ENCODE results near the gene CANT1. TPM values are rescaled to one million over a fixed set of nuclear protein-coding genes. Genes with fewer than 3 reads are reported as not detected.

CANT1 gene
- total and polyA plus RNA-seq, 3 donors from 2014 or later = 60.6 to 80.5 (median 64.1) TPM

DNA sequence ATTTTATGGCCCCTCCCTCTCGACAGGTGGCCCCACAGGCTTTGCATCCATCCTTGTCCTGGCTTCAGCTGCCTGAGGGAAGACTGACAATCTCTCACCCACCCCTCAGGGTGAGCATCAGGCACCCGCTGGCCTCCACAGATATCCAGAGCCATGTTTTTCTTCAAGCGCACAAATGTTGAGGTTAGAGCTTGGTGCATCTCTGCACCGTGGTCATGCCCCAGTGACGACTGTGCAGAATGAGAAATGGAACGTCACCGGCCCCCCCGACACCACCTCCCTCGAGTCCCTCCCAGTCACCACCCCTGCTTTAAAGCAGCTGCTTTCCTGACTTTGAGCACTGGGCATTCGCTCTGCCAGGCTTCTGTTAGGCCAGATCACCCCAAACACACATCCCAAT, 64.6 kb downstream of the CANT1 start:
- no peaks in the 10 kb centered on the region for H3K27me3 ChIP-seq
- no peak overlapping the region for H3K27ac ChIP-seq
- H3K4me1 ChIP-seq = peaks cover 22% of the 10 kb centered on the region
- no peak for TF ChIP-seq POLR2A (IDR thresholded peaks at IDR 0.05)
- TF ChIP-seq, protein P1, sequence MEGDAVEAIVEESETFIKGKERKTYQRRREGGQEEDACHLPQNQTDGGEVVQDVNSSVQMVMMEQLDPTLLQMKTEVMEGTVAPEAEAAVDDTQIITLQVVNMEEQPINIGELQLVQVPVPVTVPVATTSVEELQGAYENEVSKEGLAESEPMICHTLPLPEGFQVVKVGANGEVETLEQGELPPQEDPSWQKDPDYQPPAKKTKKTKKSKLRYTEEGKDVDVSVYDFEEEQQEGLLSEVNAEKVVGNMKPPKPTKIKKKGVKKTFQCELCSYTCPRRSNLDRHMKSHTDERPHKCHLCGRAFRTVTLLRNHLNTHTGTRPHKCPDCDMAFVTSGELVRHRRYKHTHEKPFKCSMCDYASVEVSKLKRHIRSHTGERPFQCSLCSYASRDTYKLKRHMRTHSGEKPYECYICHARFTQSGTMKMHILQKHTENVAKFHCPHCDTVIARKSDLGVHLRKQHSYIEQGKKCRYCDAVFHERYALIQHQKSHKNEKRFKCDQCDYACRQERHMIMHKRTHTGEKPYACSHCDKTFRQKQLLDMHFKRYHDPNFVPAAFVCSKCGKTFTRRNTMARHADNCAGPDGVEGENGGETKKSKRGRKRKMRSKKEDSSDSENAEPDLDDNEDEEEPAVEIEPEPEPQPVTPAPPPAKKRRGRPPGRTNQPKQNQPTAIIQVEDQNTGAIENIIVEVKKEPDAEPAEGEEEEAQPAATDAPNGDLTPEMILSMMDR (IDR thresholded peaks at IDR 0.05) = no peak
- 77 to 80% methylated on average over 8 to 10 of the region's 10 CpGs for WGBS, 2 donors
- no peak for DNase-seq
- no peaks in the 10 kb centered on the region for H3K9me3 ChIP-seq
- no peaks in the 10 kb centered on the region for H3K36me3 ChIP-seq (ENCODE audit: low read depth, missing control alignments)
- intact Hi-C loops (cut with DNase I; ENCODE audit: low total_unique reads) = no loop called here
- no peak overlapping the region for H3K4me3 ChIP-seq

DNA sequence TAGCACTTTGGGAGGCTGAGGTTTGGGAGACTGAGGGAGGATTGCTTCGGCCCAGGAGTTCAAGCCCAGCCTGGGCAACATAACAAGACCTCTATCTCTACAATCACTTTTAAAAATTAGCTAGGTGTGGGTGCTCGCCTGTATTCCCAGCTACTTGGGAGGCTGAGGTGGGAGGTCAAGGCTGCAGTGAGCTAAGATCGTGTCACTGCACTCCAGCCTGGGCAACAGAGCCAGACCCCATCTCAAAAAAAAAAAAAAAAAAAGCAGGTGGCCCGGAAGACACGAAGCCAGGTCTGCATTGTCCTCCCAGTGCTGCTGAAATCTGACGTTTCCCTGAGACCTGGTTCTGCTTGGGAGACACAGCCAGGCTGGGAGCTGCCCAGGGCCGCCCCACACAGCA, 65.5 kb downstream of the CANT1 start:
- no peaks in the 10 kb centered on the region for H3K36me3 ChIP-seq (ENCODE audit: low read depth, missing control alignments)
- H3K4me1 ChIP-seq = peaks cover 28% of the 10 kb centered on the region
- H3K9me3 ChIP-seq = no peaks in the 10 kb centered on the region
- intact Hi-C loops (cut with DNase I; ENCODE audit: low total_unique reads) = no loop called here
- WGBS, 2 donors = 85 to 94% methylated on average over 5 to 7 of the region's 7 CpGs
- DNase-seq = no peak
- no peak overlapping the region for H3K27ac ChIP-seq
- no peak overlapping the region for H3K4me3 ChIP-seq
- H3K27me3 ChIP-seq = no peaks in the 10 kb centered on the region
- TF ChIP-seq, protein P1 (IDR thresholded peaks at IDR 0.05) = no peak
- TF ChIP-seq POLR2A (IDR thresholded peaks at IDR 0.05) = no peak

Other genes with a start within 250 kb of the CANT1 start
- 10 to 100 TPM; 42.2 to 47.9 TPM for gene CYTH1, start 227.5 kb downstream of the CANT1 start, total RNA-seq
- 40.8 TPM for gene CYTH1, start 227.5 kb downstream of the CANT1 start, polyA plus RNA-seq (ENCODE audit: insufficient read depth, low read depth, low replicate concordance)
- 10 to 100 TPM; 77.5 to 79.8 TPM for gene USP36, start 168.9 kb downstream of the CANT1 start, total RNA-seq
- gene USP36, start 168.9 kb downstream of the CANT1 start, polyA plus RNA-seq (ENCODE audit: insufficient read depth, low read depth, low replicate concordance) = 32.8 TPM
- 10 to 100 TPM; 32.3 to 77.1 TPM for gene CEP295NL, start 106.6 kb downstream of the CANT1 start, total RNA-seq
- 100 TPM for gene CEP295NL, start 106.6 kb downstream of the CANT1 start, polyA plus RNA-seq (ENCODE audit: insufficient read depth, low read depth, low replicate concordance)
- 100 to 1,000 TPM; 262 to 482 TPM for gene TIMP2, start 84.4 kb downstream of the CANT1 start, total RNA-seq
- 465 TPM for gene TIMP2, start 84.4 kb downstream of the CANT1 start, polyA plus RNA-seq (ENCODE audit: insufficient read depth, low read depth, low replicate concordance)
- gene LGALS3BP, start 29.8 kb downstream of the CANT1 start, total RNA-seq = 100 to 1,000 TPM; 498 to 845 TPM
- gene LGALS3BP, start 29.8 kb downstream of the CANT1 start, polyA plus RNA-seq (ENCODE audit: insufficient read depth, low read depth, low replicate concordance) = 328 TPM
- gene C1QTNF1, start 14.4 kb upstream of the CANT1 start, total RNA-seq = 1 to 10 TPM; 9.1 to 9.8 TPM
- 22.5 TPM for gene C1QTNF1, start 14.4 kb upstream of the CANT1 start, polyA plus RNA-seq (ENCODE audit: insufficient read depth, low read depth, low replicate concordance)
- gene ENGASE, start 65.1 kb upstream of the CANT1 start, total RNA-seq = 10 to 100 TPM; 34.9 to 48.5 TPM
- gene ENGASE, start 65.1 kb upstream of the CANT1 start, polyA plus RNA-seq (ENCODE audit: insufficient read depth, low read depth, low replicate concordance) = 20.3 TPM